ENCODE measurements around the gene SPRED3. TPM values are rescaled to one million over a fixed set of nuclear protein-coding genes. Genes with fewer than 3 reads are reported as not detected.

The SPRED3 gene
- total and polyA plus RNA-seq, 9 of the 15 experiments (the other 6 are each of a cell fraction or from before 2014, with no cell fraction given), result 0.05 to 1.3 (median 0.36) TPM

DNA sequence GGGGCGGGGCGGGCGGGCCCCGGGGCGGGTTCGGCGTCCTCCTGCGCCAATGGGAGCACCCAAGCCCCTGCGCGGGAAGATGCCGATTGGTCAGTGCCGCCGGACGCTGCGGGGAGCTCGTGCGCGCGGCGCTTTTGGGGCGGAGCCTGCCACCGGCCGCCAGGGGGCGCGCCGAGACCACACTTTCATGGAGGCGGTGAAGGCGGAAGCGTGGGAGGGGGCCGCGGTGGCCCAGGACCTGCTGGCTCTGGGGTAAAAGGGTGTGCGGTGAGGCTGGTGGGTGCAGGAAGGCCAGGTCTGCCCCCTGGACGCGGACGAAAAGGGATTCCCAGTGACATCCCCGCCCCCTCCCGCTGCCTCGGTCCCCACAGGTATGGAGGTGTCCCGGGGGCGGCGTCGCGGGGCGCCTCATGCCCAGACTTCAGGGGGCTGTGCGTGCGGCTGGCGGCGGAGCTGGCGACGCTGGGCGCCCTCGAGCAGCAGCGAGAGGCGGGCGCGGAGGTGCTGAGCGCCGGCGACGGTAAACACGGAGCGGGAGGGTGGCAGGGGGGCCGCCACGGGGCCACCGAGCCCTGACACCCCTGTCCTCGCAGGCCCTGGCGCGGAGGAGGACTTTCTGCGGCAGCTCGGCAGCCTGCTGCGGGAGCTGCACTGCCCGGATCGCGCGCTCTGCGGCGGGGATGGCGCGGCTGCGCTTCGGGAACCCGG, 14.6 kb downstream of the SPRED3 start, which contains the start of gene FAM98C (continued):
- TF ChIP-seq EP300 (IDR thresholded peaks at IDR 0.05; ENCODE audit: low read length) (no peak), RB1 (IDR thresholded peaks at IDR 0.05; ENCODE audit: low read depth) (peak; percentile 96), SMARCA5 (IDR thresholded peaks at IDR 0.05) (no peak), TCF7 (IDR thresholded peaks at IDR 0.05; ENCODE audit: borderline replicate concordance) (no peak), NR4A1 (CRISPR knock-in tag; IDR thresholded peaks at IDR 0.05) (no peak), NR4A1 (tag; IDR thresholded peaks at IDR 0.05) (0 out of 2 replicates have a peak, but pooled peaks have one; percentile 55), ARID2 (IDR thresholded peaks at IDR 0.05) (0 out of 2 replicates have a peak, but pooled peaks have one; percentile 8), ZNF133 (CRISPR knock-in tag; IDR thresholded peaks at IDR 0.05) (no peak), FOXP1 (CRISPR knock-in tag; IDR thresholded peaks at IDR 0.05) (no peak), U2AF2 (optimal IDR thresholded peaks at IDR 0.05; ENCODE audit: low read depth, low read length) (no peak), BDP1 (IDR thresholded peaks at IDR 0.05; ENCODE audit: insufficient read depth, insufficient read length) (no peak), C11orf30 (IDR thresholded peaks at IDR 0.05; ENCODE audit: low read depth) (0 out of 2 replicates have a peak, but pooled peaks have one; percentile 8), GTF2F1 (IDR thresholded peaks at IDR 0.05; ENCODE audit: low read depth, low read length) (no peak), MAFG (tag; conservative IDR thresholded peaks at IDR 0.05) (no peak), BHLHE40 (IDR thresholded peaks at IDR 0.05; ENCODE audit: low read length) (peak; percentile 89), ZNF174 (CRISPR knock-in tag; IDR thresholded peaks at IDR 0.05) (no peak), DACH1 (IDR thresholded peaks at IDR 0.05; ENCODE audit: partially characterized antibody) (no peak), PHB (CRISPR knock-in tag; IDR thresholded peaks at IDR 0.05) (no peak), HEY1 (CRISPR knock-in tag; IDR thresholded peaks at IDR 0.05; ENCODE audit: borderline replicate concordance) (no peak), GATAD2A (IDR thresholded peaks at IDR 0.05) (peak; percentile 68), ZNF551 (CRISPR knock-in tag; IDR thresholded peaks at IDR 0.05) (no peak), SMARCE1 (IDR thresholded peaks at IDR 0.05) (no peak)
- TF ChIP-seq, protein P1, sequence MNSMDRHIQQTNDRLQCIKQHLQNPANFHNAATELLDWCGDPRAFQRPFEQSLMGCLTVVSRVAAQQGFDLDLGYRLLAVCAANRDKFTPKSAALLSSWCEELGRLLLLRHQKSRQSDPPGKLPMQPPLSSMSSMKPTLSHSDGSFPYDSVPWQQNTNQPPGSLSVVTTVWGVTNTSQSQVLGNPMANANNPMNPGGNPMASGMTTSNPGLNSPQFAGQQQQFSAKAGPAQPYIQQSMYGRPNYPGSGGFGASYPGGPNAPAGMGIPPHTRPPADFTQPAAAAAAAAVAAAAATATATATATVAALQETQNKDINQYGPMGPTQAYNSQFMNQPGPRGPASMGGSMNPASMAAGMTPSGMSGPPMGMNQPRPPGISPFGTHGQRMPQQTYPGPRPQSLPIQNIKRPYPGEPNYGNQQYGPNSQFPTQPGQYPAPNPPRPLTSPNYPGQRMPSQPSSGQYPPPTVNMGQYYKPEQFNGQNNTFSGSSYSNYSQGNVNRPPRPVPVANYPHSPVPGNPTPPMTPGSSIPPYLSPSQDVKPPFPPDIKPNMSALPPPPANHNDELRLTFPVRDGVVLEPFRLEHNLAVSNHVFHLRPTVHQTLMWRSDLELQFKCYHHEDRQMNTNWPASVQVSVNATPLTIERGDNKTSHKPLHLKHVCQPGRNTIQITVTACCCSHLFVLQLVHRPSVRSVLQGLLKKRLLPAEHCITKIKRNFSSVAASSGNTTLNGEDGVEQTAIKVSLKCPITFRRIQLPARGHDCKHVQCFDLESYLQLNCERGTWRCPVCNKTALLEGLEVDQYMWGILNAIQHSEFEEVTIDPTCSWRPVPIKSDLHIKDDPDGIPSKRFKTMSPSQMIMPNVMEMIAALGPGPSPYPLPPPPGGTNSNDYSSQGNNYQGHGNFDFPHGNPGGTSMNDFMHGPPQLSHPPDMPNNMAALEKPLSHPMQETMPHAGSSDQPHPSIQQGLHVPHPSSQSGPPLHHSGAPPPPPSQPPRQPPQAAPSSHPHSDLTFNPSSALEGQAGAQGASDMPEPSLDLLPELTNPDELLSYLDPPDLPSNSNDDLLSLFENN (IDR thresholded peaks at IDR 0.05; ENCODE audit: low read depth in 2 of 2, low read length in 2 of 2), result no peak
- TF ChIP-seq, protein P2, sequence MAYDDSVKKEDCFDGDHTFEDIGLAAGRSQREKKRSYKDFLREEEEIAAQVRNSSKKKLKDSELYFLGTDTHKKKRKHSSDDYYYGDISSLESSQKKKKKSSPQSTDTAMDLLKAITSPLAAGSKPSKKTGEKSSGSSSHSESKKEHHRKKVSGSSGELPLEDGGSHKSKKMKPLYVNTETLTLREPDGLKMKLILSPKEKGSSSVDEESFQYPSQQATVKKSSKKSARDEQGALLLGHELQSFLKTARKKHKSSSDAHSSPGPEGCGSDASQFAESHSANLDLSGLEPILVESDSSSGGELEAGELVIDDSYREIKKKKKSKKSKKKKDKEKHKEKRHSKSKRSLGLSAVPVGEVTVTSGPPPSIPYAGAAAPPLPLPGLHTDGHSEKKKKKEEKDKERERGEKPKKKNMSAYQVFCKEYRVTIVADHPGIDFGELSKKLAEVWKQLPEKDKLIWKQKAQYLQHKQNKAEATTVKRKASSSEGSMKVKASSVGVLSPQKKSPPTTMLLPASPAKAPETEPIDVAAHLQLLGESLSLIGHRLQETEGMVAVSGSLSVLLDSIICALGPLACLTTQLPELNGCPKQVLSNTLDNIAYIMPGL (CRISPR knock-in tag; IDR thresholded peaks at IDR 0.05), result peak; percentile 69
- TF ChIP-seq, protein P3, sequence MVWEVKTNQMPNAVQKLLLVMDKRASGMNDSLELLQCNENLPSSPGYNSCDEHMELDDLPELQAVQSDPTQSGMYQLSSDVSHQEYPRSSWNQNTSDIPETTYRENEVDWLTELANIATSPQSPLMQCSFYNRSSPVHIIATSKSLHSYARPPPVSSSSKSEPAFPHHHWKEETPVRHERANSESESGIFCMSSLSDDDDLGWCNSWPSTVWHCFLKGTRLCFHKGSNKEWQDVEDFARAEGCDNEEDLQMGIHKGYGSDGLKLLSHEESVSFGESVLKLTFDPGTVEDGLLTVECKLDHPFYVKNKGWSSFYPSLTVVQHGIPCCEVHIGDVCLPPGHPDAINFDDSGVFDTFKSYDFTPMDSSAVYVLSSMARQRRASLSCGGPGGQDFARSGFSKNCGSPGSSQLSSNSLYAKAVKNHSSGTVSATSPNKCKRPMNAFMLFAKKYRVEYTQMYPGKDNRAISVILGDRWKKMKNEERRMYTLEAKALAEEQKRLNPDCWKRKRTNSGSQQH (CRISPR knock-in tag; IDR thresholded peaks at IDR 0.05), result no peak
